HAP-1 (cell line): Measurements from ENCODE around the gene CBX5.
"Not testable (repeated sequence)": the region's sequence is repeated elsewhere in the genome, so short reads cannot be mapped to it uniquely, and the experiment has no call there.

Experiments used
- DNase-seq, 2 experiments: peaks; one replicate each; pipeline ENCODE4 v3.0.0-alpha.2; 2016 to 2020; ENCODE audit warnings: low spot score in 2 of 2
- H3K27me3 ChIP-seq: fragments of 250-450 bp; sonication (Bioruptor Pico); 2 replicates; pipeline ENCODE4 v1.5.1; 2020; ENCODE audit warnings: low read depth, mild to moderate bottlenecking, moderate library complexity
- H3K36me3 ChIP-seq: fragments of 250-450 bp; sonication (Bioruptor Pico); replicated peaks from 2 replicates; pipeline ENCODE4 v1.5.1; 2020; ENCODE audit warnings: mild to moderate bottlenecking
- H3K4me1 ChIP-seq: fragments of 250-450 bp; sonication (Bioruptor Pico); 2 replicates; pipeline ENCODE4 v1.5.1; 2020; ENCODE audit warnings: mild to moderate bottlenecking
- H3K4me3 ChIP-seq: fragments of 250-450 bp; sonication (Bioruptor Pico); 2 replicates; pipeline ENCODE4 v1.5.1; 2020; ENCODE audit warnings: mild to moderate bottlenecking, moderate library complexity
- H3K9me3 ChIP-seq: fragments of 250-450 bp; sonication (Bioruptor Pico); 2 replicates; pipeline ENCODE4 v1.5.1; 2020; ENCODE audit warnings: mild to moderate bottlenecking, moderate library complexity
- in situ Hi-C: fragments of 300-500 bp; cut with MboI; formaldehyde crosslinking; loops from 3 replicates; pipeline ENCODE4 v1.14.3; 2020; ENCODE audit warnings: low sequenced_read_pairs, inconsistent platforms, mixed read lengths

The CBX5 gene

DNA sequence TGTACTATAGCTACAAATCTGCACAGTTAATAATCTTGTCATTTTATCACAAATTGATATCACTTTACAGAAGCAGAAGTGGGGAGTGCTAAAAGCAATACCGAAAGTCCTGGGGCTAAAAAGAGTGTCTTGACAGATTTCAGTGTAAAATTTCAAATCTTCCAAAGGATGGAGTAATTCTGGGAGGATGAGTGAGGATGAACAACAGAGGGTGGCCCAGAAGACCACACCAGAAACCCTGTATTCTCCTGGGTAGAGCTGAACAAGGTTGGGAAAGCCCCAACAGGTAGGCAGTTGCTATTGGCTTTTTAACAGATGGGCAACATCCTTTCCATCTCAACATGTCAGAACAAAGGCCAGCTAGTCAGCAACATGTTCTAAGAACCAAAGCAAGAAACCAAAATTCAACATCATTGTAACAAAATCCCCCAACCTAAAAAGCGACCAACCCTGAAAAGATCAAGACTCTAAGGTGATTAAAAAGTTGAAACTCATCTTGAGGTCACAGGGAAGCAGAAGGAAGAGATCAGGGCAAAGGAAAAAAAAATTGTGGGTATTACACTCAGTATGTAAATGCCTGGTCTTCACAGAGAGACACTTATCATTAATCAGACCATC, 38.8 kb downstream of the CBX5 start:
- Histone ChIP-seq H3K4me3 (no peak overlapping the region), H3K27me3 (no peaks in the 10 kb centered on the region), H3K9me3 (no peaks in the 10 kb centered on the region), H3K4me1 (peaks cover 3% of the 10 kb centered on the region), H3K36me3 (peaks cover 65% of the 10 kb centered on the region)
- no peak for DNase-seq
- in situ Hi-C loops = no loop called here

DNA sequence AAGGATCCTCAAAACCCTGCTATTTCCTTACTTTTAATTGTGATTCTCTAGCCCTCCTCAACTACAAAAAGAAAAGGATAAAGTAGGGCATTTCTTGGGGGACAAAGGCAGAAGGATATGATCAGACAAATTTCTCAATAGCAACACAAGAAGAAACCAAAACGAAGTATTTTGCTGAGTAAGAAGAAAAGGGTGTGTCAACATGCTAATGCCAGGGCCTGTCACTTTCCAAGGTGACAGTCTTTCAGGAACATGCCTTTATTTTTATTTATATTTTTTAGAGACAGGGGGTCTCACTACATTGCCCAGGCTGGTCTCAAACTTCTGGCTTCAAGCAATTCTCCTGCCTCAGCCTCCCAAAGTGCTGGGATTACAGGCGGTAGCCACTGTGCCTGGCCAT, 39.8 kb downstream of the CBX5 start:
- DNase-seq = no peak
- peaks cover 3% of the 10 kb centered on the region for H3K4me1 ChIP-seq
- no peak overlapping the region for H3K4me3 ChIP-seq
- H3K36me3 ChIP-seq = peaks cover 56% of the 10 kb centered on the region
- no peaks in the 10 kb centered on the region for H3K27me3 ChIP-seq
- in situ Hi-C loops = no loop called here
- H3K9me3 ChIP-seq = no peaks in the 10 kb centered on the region

- peak in 1 of 2 experiments; percentile 37 for DNase-seq
- H3K4me3 ChIP-seq = no peak overlapping the region
- in situ Hi-C loops = no loop called here
- no peaks in the 10 kb centered on the region for H3K27me3 ChIP-seq
- H3K36me3 ChIP-seq = peaks cover 54% of the 10 kb centered on the region
- H3K9me3 ChIP-seq = no peaks in the 10 kb centered on the region
- H3K4me1 ChIP-seq = peaks cover 3% of the 10 kb centered on the region
Observed at GRCh38 chr12:54239620-54240019, 40.3 kb downstream of the CBX5 start.

GRCh38 chr12:54238531-54238930, 41.4 kb downstream of the CBX5 start:
- Histone ChIP-seq H3K4me1 (peaks cover 3% of the 10 kb centered on the region), H3K4me3 (no peak overlapping the region), H3K27me3 (no peaks in the 10 kb centered on the region), H3K36me3 (peaks cover 52% of the 10 kb centered on the region), H3K9me3 (no peaks in the 10 kb centered on the region)
- in situ Hi-C loops = no loop called here
- DNase-seq = no peak

- Histone ChIP-seq H3K27me3 (no peaks in the 10 kb centered on the region), H3K9me3 (no peaks in the 10 kb centered on the region), H3K4me3 (no peak overlapping the region), H3K36me3 (peaks cover 7% of the 10 kb centered on the region; the same call in 1 of the 2 replicates), H3K4me1 (no peaks in the 10 kb centered on the region)
- in situ Hi-C loops = no loop called here
- DNase-seq = no peak
Observed at GRCh38 chr12:54232790-54233189, 47.1 kb downstream of the CBX5 start.

- H3K27me3 ChIP-seq, in situ Hi-C loops, H3K36me3 ChIP-seq, H3K4me3 ChIP-seq, H3K9me3 ChIP-seq, H3K4me1 ChIP-seq, DNase-seq: not testable (repeated sequence)
Observed at GRCh38 chr12:54231269-54231668, 48.7 kb downstream of the CBX5 start.

DNA sequence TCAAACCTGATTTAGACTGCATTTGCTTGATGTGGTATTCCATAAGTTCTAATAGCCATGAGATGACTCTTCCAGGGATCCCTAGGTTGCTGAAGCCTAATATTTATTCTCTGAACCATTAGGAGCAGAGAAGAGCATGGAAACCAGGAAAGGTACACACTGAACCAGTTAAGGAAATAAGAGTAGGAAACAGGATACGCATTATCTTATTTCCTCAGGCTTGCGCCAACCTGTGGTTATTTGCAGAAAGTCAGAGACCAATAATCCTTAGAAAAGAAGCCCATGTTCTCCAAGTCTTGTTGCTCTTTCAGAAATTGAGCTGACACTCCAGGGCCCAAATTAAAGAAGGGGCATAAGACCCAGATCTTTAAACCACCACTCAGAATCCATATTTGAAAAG, 49.4 kb downstream of the CBX5 start:
- Histone ChIP-seq H3K9me3 (no peaks in the 10 kb centered on the region), H3K4me3 (no peak overlapping the region), H3K4me1 (no peaks in the 10 kb centered on the region), H3K36me3 (0 out of 2 replicates have a peak, but pooled peaks cover 3% of the 10 kb centered on the region), H3K27me3 (no peaks in the 10 kb centered on the region)
- DNase-seq = no peak
- in situ Hi-C loops = no loop called here

- in situ Hi-C loops = no loop called here
- no peaks in the 10 kb centered on the region for H3K27me3 ChIP-seq
- no peaks in the 10 kb centered on the region for H3K9me3 ChIP-seq
- 0 out of 2 replicates have a peak, but pooled peaks cover 3% of the 10 kb centered on the region for H3K36me3 ChIP-seq
- no peak overlapping the region for H3K4me3 ChIP-seq
- DNase-seq = no peak
- H3K4me1 ChIP-seq = no peaks in the 10 kb centered on the region
Observed at GRCh38 chr12:54229624-54230212, 50.2 kb downstream of the CBX5 start.

GRCh38 chr12:54228471-54228870, 51.5 kb downstream of the CBX5 start:
- H3K4me1 ChIP-seq = no peaks in the 10 kb centered on the region
- in situ Hi-C loops = no loop called here
- H3K27me3 ChIP-seq = no peaks in the 10 kb centered on the region
- no peak overlapping the region for H3K4me3 ChIP-seq
- DNase-seq = no peak
- H3K36me3 ChIP-seq = 0 out of 2 replicates have a peak, but pooled peaks cover 3% of the 10 kb centered on the region
- no peaks in the 10 kb centered on the region for H3K9me3 ChIP-seq

DNA sequence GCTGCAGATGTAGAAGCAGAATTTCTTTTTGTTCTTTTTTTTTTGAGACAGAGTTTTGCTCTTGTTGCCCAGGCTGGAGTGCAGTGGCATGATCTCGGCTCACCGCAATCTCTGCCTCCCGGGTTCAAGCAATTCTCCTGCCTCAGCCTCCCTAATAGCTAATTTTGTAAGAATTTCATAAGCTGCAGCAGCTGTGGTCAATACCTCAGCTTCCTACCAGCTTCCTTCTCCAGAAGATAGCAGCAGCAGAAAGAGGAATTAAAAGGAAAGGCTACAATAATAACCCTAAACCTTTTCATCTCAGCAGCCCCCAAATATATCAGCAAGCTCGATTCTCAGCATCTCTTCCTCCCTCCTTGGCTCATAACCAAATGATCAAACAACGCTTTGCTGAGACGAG, 52.0 kb downstream of the CBX5 start:
- in situ Hi-C loops, H3K4me3 ChIP-seq, H3K4me1 ChIP-seq, DNase-seq, H3K9me3 ChIP-seq, H3K27me3 ChIP-seq, H3K36me3 ChIP-seq: not testable (repeated sequence)

DNA sequence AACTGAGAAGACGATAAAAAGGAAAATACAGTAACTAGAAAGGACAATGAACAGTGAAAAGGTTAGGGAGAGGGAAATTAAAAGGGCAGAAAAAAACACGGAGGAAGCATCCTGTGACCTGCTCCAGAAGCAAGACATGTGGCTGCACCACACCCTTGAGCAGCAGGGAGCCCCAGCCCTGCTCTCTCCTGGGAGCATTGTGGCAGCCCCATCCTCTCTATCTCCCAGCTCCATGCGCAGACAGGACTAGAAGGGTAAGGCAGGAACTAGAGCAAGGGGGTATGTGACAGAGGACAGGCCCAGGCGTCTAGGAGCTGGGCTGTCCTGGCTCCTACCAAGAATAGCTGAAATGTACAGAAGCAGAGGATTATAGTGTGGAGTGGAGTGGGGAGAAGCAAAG, 52.5 kb downstream of the CBX5 start:
- no peak for DNase-seq
- in situ Hi-C loops = no loop called here
- Histone ChIP-seq H3K36me3 (0 out of 2 replicates have a peak, but pooled peaks cover 3% of the 10 kb centered on the region), H3K27me3 (no peaks in the 10 kb centered on the region), H3K4me1 (no peaks in the 10 kb centered on the region), H3K9me3 (no peaks in the 10 kb centered on the region), H3K4me3 (no peak overlapping the region)

GRCh38 chr12:54225666-54226065, 54.3 kb downstream of the CBX5 start:
- Histone ChIP-seq H3K4me3 (no peak overlapping the region), H3K27me3 (no peaks in the 10 kb centered on the region), H3K4me1 (no peaks in the 10 kb centered on the region), H3K36me3 (0 out of 2 replicates have a peak, but pooled peaks cover 3% of the 10 kb centered on the region), H3K9me3 (no peaks in the 10 kb centered on the region)
- in situ Hi-C loops = no loop called here
- DNase-seq = no peak

DNA sequence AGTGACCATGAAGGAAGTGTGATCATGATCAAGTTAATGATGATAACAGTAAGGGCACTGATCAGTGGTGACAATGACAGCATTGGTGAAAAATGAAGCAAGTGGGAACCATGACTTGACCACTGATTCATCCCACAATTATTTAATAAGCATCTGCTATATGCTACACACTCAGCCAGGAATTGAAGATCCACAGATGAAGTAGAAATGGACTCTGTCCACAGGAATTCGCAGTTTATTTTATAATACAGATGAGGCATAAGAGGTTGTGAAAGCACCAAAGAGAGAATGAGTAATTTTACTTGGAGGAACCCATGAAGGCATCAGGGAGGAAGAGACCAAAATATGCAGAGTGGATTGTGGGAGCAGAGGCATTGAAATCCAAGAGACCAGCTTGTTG, 57.3 kb downstream of the CBX5 start:
- no peak for DNase-seq
- in situ Hi-C loops = loop anchor here (5.0 kb wide), 1 partner anchor 145 kb away; no protein-coding TSS in a partner anchor
- H3K4me3 ChIP-seq = no peak overlapping the region
- H3K36me3 ChIP-seq = no peaks in the 10 kb centered on the region
- H3K4me1 ChIP-seq = no peaks in the 10 kb centered on the region
- H3K9me3 ChIP-seq = no peaks in the 10 kb centered on the region
- H3K27me3 ChIP-seq = no peaks in the 10 kb centered on the region

DNA sequence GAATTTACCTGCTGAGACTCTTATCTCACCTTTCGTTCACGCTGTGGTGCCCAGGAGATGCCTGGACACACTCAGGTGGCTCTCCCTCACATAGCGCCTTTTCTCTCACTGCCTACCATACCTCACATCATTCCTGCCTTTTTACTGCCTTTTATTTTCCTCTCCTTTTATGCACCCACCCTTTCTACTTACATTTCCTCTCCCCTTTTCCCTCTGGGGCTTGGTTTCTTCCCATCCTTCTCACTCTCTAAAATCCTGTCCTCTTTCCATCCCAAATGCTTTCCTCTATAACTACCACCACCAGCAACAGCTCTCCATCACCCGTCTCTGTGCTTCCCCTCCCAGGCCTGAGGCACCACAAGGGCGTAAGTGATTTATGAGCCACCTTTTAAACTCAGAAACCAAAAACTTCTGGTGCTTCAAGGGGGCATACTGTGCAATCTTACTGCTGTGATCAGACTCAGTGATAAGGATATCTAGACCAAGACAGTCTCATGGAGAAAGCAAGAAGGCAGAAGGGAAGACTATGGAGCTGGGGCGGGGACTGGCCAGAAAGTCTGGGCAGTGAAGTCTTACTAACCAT, 58.4 kb downstream of the CBX5 start:
- no peak for DNase-seq
- Histone ChIP-seq H3K9me3 (no peaks in the 10 kb centered on the region), H3K4me1 (peaks cover 3% of the 10 kb centered on the region), H3K36me3 (no peaks in the 10 kb centered on the region), H3K4me3 (no peak overlapping the region), H3K27me3 (no peaks in the 10 kb centered on the region)
- in situ Hi-C loops = loop anchor here (5.0 kb wide), 1 partner anchor 146 kb away; no protein-coding TSS in a partner anchor
